ENCODE results near the gene EPHX1. TPM values are rescaled to one million over a fixed set of nuclear protein-coding genes. Genes with fewer than 3 reads are reported as not detected.

Gene EPHX1
- total and polyA plus RNA-seq, 2 donors (not counting 1 experiment from before 2014, with no cell fraction given): 0.75 to 4.2 TPM

Other genes starting within 250 kb of the EPHX1 start
- gene ENAH, start 157.0 kb upstream of the EPHX1 start, total RNA-seq: 1.3 and 1.6 TPM in 2 replicates
- 1.3 and 1.9 TPM in 2 replicates for gene ENAH, start 157.0 kb upstream of the EPHX1 start, polyA plus RNA-seq
- gene SRP9, start 32.3 kb upstream of the EPHX1 start, total RNA-seq: 104 and 117 TPM in 2 replicates
- 73.4 and 134 TPM in 2 replicates for gene SRP9, start 32.3 kb upstream of the EPHX1 start, polyA plus RNA-seq
- gene TMEM63A, start 72.3 kb downstream of the EPHX1 start, total RNA-seq: 238 and 267 TPM in 2 replicates
- 207 and 209 TPM in 2 replicates for gene TMEM63A, start 72.3 kb downstream of the EPHX1 start, polyA plus RNA-seq
- 0.51 TPM in 1 of 2 replicates, not detected in the other for gene LEFTY1, start 79.0 kb downstream of the EPHX1 start, total RNA-seq
- gene LEFTY1, start 79.0 kb downstream of the EPHX1 start, polyA plus RNA-seq: 0.07 TPM in 1 of 2 replicates, not detected in the other
- gene PYCR2, start 114.1 kb downstream of the EPHX1 start, total RNA-seq: 107 and 113 TPM in 2 replicates
- 107 and 134 TPM in 2 replicates for gene PYCR2, start 114.1 kb downstream of the EPHX1 start, polyA plus RNA-seq
- gene LEFTY2, start 131.1 kb downstream of the EPHX1 start, total RNA-seq: not detected in 2 replicates
- gene LEFTY2, start 131.1 kb downstream of the EPHX1 start, polyA plus RNA-seq: 0.04 and 0.21 TPM in 2 replicates
- 26.0 and 26.3 TPM in 2 replicates for gene SDE2, start 189.2 kb downstream of the EPHX1 start, total RNA-seq
- 10.0 and 39.3 TPM in 2 replicates for gene SDE2, start 189.2 kb downstream of the EPHX1 start, polyA plus RNA-seq